Nephron (organoid): Measurements from ENCODE around the gene GNG7.
A peak's percentile ranks its signal among the peaks of the same experiment; 100 is the strongest.

Source experiments
- H3K27ac Mint-ChIP-seq, 3 experiments: 2 replicates each; pipeline ENCODE4 v1.8.0; 2020; ENCODE audit warnings: mixed read lengths in 3 of 3, mild to moderate bottlenecking in 2 of 3, moderate library complexity in 1 of 3
- H3K27me3 Mint-ChIP-seq: 2 replicates; pipeline ENCODE4 v1.8.0; 2021; ENCODE audit warnings: low read depth, mild to moderate bottlenecking, moderate library complexity, mixed read lengths
- H3K36me3 Mint-ChIP-seq: 2 replicates; pipeline ENCODE4 v1.8.0; 2020; ENCODE audit warnings: low read depth, mixed read lengths
- H3K4me1 Mint-ChIP-seq: 2 replicates; pipeline ENCODE4 v1.8.0; 2020; ENCODE audit warnings: mixed read lengths
- H3K4me3 Mint-ChIP-seq, 3 experiments: 2 replicates each; pipeline ENCODE4 v1.8.0; 2020; ENCODE audit warnings: mild to moderate bottlenecking in 3 of 3, mixed read lengths in 3 of 3, moderate library complexity in 2 of 3
- H3K9me3 Mint-ChIP-seq: 2 replicates; pipeline ENCODE4 v1.8.0; 2020; ENCODE audit warnings: mixed read lengths
- TF ChIP-seq, protein P1 (sequence below), 3 experiments: fragments of 200-600 bp; sonication (generic); IDR thresholded peaks; one replicate each; pipeline ENCODE4 v1.5.0; 2021; ENCODE audit warnings: antibody characterized with exemption in 3 of 3; ENCODE audit not compliant: unreplicated experiment in 3 of 3

The GNG7 gene

DNA sequence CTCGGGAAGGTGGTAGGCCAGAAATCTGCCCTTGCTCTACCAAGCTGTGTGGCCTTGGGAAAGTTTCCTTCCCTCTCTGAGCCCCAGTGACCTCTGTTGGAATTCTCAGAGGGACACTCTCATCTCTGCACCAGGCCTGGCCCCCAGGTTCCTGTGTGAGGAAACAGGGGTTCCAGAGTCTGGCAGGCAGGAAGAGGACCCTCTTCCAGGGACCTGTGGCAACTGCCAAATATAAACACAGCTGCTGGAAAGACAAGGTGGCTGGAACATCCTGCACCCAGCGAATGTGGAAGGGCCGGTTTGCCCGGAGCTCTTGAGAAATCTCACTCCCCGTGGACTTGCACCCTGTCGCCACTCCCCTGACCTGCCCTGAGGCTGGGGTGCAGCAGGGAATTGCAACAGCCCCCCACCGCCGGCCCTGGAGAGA is 173.8 kb downstream of the GNG7 start:
- peaks cover 7% of the 10 kb centered on the region for H3K9me3 Mint-ChIP-seq
- peaks cover 6% of the 10 kb centered on the region for H3K27me3 Mint-ChIP-seq
- H3K4me1 Mint-ChIP-seq, result peaks cover 22% of the 10 kb centered on the region
- H3K27ac Mint-ChIP-seq, result no peak overlapping the region
- H3K4me3 Mint-ChIP-seq, result no peak overlapping the region
- peaks cover 7% of the 10 kb centered on the region for H3K36me3 Mint-ChIP-seq
- TF ChIP-seq, protein P1, sequence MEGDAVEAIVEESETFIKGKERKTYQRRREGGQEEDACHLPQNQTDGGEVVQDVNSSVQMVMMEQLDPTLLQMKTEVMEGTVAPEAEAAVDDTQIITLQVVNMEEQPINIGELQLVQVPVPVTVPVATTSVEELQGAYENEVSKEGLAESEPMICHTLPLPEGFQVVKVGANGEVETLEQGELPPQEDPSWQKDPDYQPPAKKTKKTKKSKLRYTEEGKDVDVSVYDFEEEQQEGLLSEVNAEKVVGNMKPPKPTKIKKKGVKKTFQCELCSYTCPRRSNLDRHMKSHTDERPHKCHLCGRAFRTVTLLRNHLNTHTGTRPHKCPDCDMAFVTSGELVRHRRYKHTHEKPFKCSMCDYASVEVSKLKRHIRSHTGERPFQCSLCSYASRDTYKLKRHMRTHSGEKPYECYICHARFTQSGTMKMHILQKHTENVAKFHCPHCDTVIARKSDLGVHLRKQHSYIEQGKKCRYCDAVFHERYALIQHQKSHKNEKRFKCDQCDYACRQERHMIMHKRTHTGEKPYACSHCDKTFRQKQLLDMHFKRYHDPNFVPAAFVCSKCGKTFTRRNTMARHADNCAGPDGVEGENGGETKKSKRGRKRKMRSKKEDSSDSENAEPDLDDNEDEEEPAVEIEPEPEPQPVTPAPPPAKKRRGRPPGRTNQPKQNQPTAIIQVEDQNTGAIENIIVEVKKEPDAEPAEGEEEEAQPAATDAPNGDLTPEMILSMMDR (IDR thresholded peaks at IDR 0.05; ENCODE audit: unreplicated experiment in 3 of 3), result no peak

GRCh38 chr19:2527686-2528085 is 174.8 kb downstream of the GNG7 start:
- Mint-ChIP-seq H3K9me3 (peaks cover 7% of the 10 kb centered on the region), H3K27me3 (peaks cover 6% of the 10 kb centered on the region), H3K4me3 (no peak overlapping the region), H3K4me1 (peaks cover 20% of the 10 kb centered on the region), H3K36me3 (peaks cover 7% of the 10 kb centered on the region), H3K27ac (no peak overlapping the region)
- TF ChIP-seq, protein P1 (IDR thresholded peaks at IDR 0.05; ENCODE audit: unreplicated experiment in 3 of 3), result no peak

- Mint-ChIP-seq H3K4me1 (peaks cover 15% of the 10 kb centered on the region), H3K9me3 (peaks cover 4% of the 10 kb centered on the region), H3K27ac (no peak overlapping the region), H3K27me3 (peaks cover 6% of the 10 kb centered on the region), H3K4me3 (no peak overlapping the region), H3K36me3 (peaks cover 6% of the 10 kb centered on the region)
- TF ChIP-seq, protein P1 (IDR thresholded peaks at IDR 0.05; ENCODE audit: unreplicated experiment in 3 of 3), result no peak
Observed at GRCh38 chr19:2527171-2527570, 175.3 kb downstream of the GNG7 start.

DNA sequence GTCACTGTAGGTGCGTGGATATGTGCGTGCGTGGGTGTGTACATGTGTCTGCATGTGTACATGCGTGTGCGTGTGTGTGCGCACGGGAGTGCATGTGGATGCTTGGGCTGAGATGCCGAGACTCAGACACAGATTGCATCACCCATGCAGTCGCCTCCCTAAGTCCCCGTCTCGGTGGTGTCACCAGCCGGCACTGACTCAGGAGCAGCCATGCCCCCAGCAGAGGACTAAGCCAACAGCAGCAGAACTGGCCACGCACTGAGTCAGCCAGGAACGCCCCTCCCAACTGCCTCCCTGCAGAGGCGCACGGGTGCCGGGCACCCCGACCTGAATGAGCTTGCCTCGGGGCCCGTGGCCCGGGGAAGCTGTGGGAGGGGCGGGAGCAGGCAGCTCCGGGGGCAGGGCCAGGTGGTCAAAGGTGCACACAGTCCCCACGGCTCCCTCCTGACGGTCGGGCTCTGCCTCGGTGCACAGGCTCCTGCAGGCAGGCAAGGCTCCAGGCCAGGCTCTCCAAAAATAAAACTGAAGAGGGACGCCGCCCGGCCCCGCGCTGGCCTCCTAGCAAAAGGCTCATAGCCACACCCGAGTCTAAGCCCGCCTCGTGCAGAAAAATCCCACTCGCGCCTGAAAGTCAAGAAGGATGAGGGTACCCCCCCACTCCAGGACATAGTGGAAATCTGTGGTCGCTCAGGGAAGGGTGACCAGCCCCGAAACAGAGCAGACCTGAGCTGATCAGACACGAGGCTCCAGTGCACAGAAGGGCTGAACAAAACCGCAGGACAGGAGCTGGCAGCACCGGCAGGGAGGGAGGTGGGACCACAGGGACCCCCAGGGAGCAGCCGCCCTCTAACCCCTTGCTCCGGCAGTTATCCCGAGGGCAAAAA is 177.4 kb downstream of the GNG7 start:
- Mint-ChIP-seq H3K4me1 (peaks cover 13% of the 10 kb centered on the region), H3K9me3 (no peaks in the 10 kb centered on the region), H3K27ac (peak overlapping the region in 1 of 3 experiments; percentile 90), H3K4me3 (peak overlapping the region in 1 of 3 experiments; percentile 19), H3K36me3 (no peaks in the 10 kb centered on the region), H3K27me3 (peaks cover 3% of the 10 kb centered on the region)
- TF ChIP-seq, protein P1 (IDR thresholded peaks at IDR 0.05; ENCODE audit: unreplicated experiment in 3 of 3), result no peak

DNA sequence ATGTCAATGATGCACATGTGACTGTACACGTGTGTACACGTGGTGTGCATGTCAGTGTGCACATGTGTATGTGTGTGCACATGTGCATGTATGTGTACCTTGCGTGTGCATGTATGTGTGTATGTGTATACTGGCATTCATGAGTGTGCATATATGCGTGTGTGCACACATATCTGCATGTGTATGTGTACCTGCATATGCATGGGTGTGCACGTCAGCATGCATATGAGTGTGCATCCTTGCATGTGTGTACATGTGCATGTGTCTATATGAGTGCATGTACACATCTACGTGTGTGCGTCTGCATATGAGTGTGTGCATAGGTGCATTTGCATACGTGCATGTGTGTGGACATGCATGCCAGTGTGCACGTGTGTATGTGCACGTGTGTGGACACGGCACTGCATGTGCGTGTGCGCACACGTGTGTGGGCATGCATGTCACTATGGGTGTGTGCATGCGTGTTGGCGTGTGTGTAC is 178.1 kb downstream of the GNG7 start:
- peak overlapping the region; percentile 75 to 90 (median 79) for H3K27ac Mint-ChIP-seq
- H3K9me3 Mint-ChIP-seq, result no peaks in the 10 kb centered on the region
- peaks cover 3% of the 10 kb centered on the region for H3K27me3 Mint-ChIP-seq
- H3K4me1 Mint-ChIP-seq, result peaks cover 13% of the 10 kb centered on the region
- TF ChIP-seq, protein P1 (IDR thresholded peaks at IDR 0.05; ENCODE audit: unreplicated experiment in 3 of 3), result no peak
- H3K36me3 Mint-ChIP-seq, result no peaks in the 10 kb centered on the region
- H3K4me3 Mint-ChIP-seq, result peak overlapping the region in 1 of 3 experiments; percentile 19
